ENCODE results near the gene GPR87. TPM values are rescaled to one million over a fixed set of nuclear protein-coding genes. Genes with fewer than 3 reads are reported as not detected.

Gene GPR87
- total RNA-seq, 1 donor from 2014 or later, result 2.0 TPM

DNA sequence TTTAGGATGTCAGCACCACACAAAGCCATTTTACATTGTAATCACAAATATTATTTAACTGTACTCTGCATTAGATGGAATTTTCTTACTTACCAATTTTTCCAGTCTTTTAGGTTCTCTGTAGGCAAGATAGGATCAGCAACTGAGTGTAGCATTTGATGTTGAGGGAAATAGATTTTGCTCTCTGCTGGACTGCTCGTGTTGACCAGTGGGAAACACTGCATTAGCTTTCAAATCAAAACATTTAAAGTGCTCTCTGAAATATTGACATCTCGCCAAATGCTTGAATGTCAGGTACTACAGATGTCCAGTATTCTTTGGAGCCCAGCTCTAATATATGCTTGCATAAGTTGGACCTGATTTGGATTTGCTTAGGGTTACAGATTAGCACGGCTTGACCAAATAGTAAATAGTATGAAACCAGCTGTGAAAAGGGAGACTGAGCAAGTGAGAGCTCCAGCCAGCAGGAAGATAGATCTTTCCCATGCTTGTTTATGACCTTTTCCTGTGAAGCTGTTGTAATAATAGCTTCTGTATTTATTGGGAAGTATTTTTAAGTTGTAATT is 67.8 kb downstream of the GPR87 start:
- H3K9me3 Mint-ChIP-seq (ENCODE audit: unreplicated experiment), result no peaks in the 10 kb centered on the region
- H3K4me3 Mint-ChIP-seq (ENCODE audit: unreplicated experiment), result no peak overlapping the region
- no peak overlapping the region for H3K27ac Mint-ChIP-seq (ENCODE audit: unreplicated experiment)
- H3K27me3 Mint-ChIP-seq (ENCODE audit: unreplicated experiment), result peaks cover 1% of the 10 kb centered on the region
- no peaks in the 10 kb centered on the region for H3K36me3 Mint-ChIP-seq (ENCODE audit: low read depth, unreplicated experiment)
- DNase-seq (ENCODE audit: low spot score), result no peak
- TF ChIP-seq, protein P1, sequence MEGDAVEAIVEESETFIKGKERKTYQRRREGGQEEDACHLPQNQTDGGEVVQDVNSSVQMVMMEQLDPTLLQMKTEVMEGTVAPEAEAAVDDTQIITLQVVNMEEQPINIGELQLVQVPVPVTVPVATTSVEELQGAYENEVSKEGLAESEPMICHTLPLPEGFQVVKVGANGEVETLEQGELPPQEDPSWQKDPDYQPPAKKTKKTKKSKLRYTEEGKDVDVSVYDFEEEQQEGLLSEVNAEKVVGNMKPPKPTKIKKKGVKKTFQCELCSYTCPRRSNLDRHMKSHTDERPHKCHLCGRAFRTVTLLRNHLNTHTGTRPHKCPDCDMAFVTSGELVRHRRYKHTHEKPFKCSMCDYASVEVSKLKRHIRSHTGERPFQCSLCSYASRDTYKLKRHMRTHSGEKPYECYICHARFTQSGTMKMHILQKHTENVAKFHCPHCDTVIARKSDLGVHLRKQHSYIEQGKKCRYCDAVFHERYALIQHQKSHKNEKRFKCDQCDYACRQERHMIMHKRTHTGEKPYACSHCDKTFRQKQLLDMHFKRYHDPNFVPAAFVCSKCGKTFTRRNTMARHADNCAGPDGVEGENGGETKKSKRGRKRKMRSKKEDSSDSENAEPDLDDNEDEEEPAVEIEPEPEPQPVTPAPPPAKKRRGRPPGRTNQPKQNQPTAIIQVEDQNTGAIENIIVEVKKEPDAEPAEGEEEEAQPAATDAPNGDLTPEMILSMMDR (IDR thresholded peaks at IDR 0.05; ENCODE audit: unreplicated experiment), result no peak
- peaks cover 10% of the 10 kb centered on the region for H3K4me1 Mint-ChIP-seq (ENCODE audit: unreplicated experiment)

Other genes starting within 250 kb of the GPR87 start
- 4.4 TPM for gene MED12L, start 231.2 kb downstream of the GPR87 start, total RNA-seq (ENCODE audit: unreplicated experiment)
- not detected for gene GPR171, start 113.6 kb downstream of the GPR87 start, total RNA-seq (ENCODE audit: unreplicated experiment)
- gene P2RY14, start 38.3 kb downstream of the GPR87 start, total RNA-seq (ENCODE audit: unreplicated experiment), result 0.21 TPM
- gene P2RY13, start 12.7 kb upstream of the GPR87 start, total RNA-seq (ENCODE audit: unreplicated experiment), result not detected
- not detected for gene P2RY12, start 67.9 kb upstream of the GPR87 start, total RNA-seq (ENCODE audit: unreplicated experiment)
- gene IGSF10, start 144.2 kb upstream of the GPR87 start, total RNA-seq (ENCODE audit: unreplicated experiment), result 4.1 TPM